SK-N-MC (cell line): Measurements from ENCODE around the gene PREX1.

ENCODE experiments used
- DNase-seq: peaks from one replicate; pipeline ENCODE4 v3.0.0-alpha.2; 2011; ENCODE audit warnings: low read depth, low spot score
- H3K27ac ChIP-seq: fragments of 200-600 bp; sonication (generic); 2 replicates; pipeline ENCODE4 v1.5.1; 2016; ENCODE audit warnings: mixed run types
- H3K36me3 ChIP-seq: fragments of 200-600 bp; sonication (generic); 2 replicates; pipeline ENCODE4 v1.6.1; 2017; ENCODE audit warnings: antibody characterized with exemption, low read length, mixed read lengths; ENCODE audit not compliant: insufficient read depth
- H3K4me3 ChIP-seq: fragments of 200-600 bp; sonication (generic); 2 replicates; pipeline ENCODE4 v1.5.1; 2016
- H3K9ac ChIP-seq: fragments of 200-600 bp; sonication (generic); 2 replicates; pipeline ENCODE4 v1.8.0; 2017; ENCODE audit warnings: mixed run types, mixed read lengths; ENCODE audit not compliant: insufficient read length
- H3K9me3 ChIP-seq: fragments of 200-600 bp; sonication (generic); 2 replicates; pipeline ENCODE4 v1.6.1; 2017; ENCODE audit warnings: low read depth, mild to moderate bottlenecking, antibody characterized with exemption, low read length, moderate library complexity, mixed read lengths
- EZH2 ChIP-seq: fragments of 200-600 bp; sonication (generic); IDR thresholded peaks from one replicate; pipeline ENCODE4 v1.6.1; 2017; ENCODE audit warnings: antibody characterized with exemption
- FOXP2 ChIP-seq: optimal IDR thresholded peaks from 2 replicates; pipeline ENCODE3; 2011; ENCODE audit warnings: mild to moderate bottlenecking, moderate library complexity; ENCODE audit not compliant: insufficient read depth; ENCODE audit errors: extremely low read length, control extremely low read depth
- POLR2AphosphoS5 ChIP-seq: IDR thresholded peaks from 2 replicates; pipeline ENCODE4 v1.6.1; 2012; ENCODE audit warnings: mild to moderate bottlenecking, low read depth, low read length, borderline replicate concordance

The PREX1 gene

GRCh38 chr20:48608756-48609155 is 219.0 kb downstream of the PREX1 start:
- H3K36me3 ChIP-seq: no peaks in the 10 kb centered on the region
- TF ChIP-seq POLR2AphosphoS5 (no peak), FOXP2 (no peak), EZH2 (no peak)
- H3K9ac ChIP-seq: no peak overlapping the region
- H3K27ac ChIP-seq: no peak overlapping the region
- DNase-seq: no peak
- no peaks in the 10 kb centered on the region for H3K9me3 ChIP-seq
- H3K4me3 ChIP-seq: no peak overlapping the region

DNA sequence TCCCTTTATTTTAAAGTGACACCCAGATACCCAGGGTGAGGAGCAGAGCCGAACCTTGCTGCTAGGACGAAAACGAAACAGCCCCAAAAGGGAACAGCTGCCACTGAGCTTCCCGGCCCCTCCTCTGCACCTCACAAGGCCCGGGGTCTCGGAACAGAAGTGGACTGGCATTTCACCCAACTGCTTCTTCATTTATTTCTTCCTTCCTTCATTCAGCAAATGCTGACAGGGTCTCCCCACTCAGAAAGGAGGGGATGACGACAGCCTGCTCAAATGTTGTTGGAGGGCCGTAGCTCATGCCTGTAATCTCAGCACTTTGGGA is 220.3 kb downstream of the PREX1 start:
- Histone ChIP-seq H3K27ac (no peak overlapping the region), H3K36me3 (no peaks in the 10 kb centered on the region), H3K9me3 (no peaks in the 10 kb centered on the region), H3K4me3 (no peak overlapping the region), H3K9ac (no peak overlapping the region)
- DNase-seq: no peak
- no peak for TF ChIP-seq FOXP2
- TF ChIP-seq EZH2: no peak
- no peak for TF ChIP-seq POLR2AphosphoS5

DNA sequence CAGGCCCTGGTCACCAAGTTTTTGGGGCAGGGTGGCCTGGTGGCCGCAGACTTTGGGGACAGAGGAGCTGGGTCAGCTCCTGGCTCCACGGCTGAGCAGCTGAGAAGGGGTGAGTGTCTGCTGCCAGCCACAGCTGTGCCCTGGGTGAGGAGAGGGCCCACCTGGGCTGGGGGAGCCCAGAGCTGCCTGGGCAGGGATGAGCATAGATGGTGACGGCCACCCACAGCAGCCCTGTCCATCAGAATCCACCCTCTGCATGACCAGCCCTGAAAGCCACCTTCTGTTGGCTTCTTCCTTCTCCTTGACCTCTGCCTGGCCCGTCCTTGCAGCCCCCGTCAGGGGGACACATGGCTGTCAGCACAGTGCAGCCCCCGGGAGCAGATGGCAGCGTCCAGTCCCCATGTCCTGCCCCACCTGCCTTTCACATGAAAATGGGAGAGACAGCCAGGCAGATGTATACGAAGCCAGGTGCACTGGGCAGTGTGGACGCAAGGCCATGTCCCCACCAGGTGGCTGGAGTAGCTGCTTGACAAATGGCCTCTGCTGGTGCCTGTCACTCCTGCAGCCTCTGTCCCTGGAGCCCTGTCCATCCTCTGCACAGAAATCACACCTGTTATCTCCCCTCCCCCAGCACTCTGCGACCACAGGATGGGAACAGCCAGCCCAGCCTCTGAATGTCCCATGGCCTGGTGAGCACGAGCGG is 220.8 kb downstream of the PREX1 start:
- H3K9ac ChIP-seq: no peak overlapping the region

GRCh38 chr20:48606172-48606840 is 221.5 kb downstream of the PREX1 start:
- TF ChIP-seq EZH2 (no peak), FOXP2 (no peak), POLR2AphosphoS5 (no peak)
- Histone ChIP-seq H3K36me3 (no peaks in the 10 kb centered on the region), H3K9ac (no peak overlapping the region), H3K27ac (no peak overlapping the region), H3K4me3 (no peak overlapping the region), H3K9me3 (no peaks in the 10 kb centered on the region)
- no peak for DNase-seq

More for the DNA sequence above, 220.8 kb downstream of the PREX1 start:
- Histone ChIP-seq H3K27ac (no peak overlapping the region), H3K9me3 (no peaks in the 10 kb centered on the region), H3K36me3 (no peaks in the 10 kb centered on the region), H3K4me3 (no peak overlapping the region)
- DNase-seq: no peak
- TF ChIP-seq POLR2AphosphoS5: no peak
- no peak for TF ChIP-seq EZH2
- TF ChIP-seq FOXP2: no peak

DNA sequence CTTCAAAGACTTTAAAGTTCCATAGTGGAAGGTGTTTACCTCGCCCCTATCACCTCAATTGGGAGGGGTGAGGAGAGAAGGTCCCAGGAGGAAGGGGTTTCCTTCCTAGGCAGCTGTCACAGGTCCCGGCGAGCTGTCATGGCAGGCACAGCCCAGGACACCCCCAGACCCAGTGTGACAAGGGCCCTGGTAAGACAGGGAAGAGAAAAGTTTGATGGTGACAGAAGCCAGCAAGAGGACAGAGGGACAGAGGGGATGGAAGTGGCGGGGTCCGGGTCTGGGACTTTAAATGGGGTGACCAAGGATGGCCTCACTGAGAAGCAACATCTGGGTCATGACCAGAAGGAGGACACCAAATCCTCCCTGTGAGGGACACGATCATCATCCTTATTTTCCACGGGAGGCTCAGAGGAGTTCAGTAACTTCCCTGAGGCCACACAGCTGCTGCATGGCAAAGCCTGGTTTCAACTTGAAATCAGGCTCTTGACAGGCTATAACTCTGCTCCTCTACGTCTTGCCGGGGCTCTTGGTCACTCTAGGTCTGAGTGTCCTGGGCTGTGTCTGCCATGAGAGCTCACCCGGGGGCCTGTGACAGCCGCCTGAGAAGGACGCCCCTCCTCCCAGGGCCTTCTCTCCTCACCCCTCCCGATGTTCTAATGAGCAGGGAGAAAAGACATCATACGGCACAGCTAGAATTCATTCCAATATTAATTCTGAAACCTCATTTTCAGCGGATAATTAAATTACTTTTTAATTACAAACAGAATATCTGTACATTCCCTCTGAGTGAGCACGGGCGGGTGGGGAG is 222.2 kb downstream of the PREX1 start:
- no peak overlapping the region for H3K4me3 ChIP-seq
- no peak overlapping the region for H3K9ac ChIP-seq
- no peak for DNase-seq
- no peaks in the 10 kb centered on the region for H3K36me3 ChIP-seq
- H3K9me3 ChIP-seq: no peaks in the 10 kb centered on the region
- TF ChIP-seq EZH2 (no peak), POLR2AphosphoS5 (no peak), FOXP2 (no peak)
- H3K27ac ChIP-seq: no peak overlapping the region

GRCh38 chr20:48604936-48605335 is 222.9 kb downstream of the PREX1 start:
- TF ChIP-seq POLR2AphosphoS5 (no peak), EZH2 (no peak), FOXP2 (no peak)
- Histone ChIP-seq H3K4me3 (no peak overlapping the region), H3K9ac (no peak overlapping the region), H3K27ac (no peak overlapping the region), H3K9me3 (no peaks in the 10 kb centered on the region), H3K36me3 (no peaks in the 10 kb centered on the region)
- no peak for DNase-seq

DNA sequence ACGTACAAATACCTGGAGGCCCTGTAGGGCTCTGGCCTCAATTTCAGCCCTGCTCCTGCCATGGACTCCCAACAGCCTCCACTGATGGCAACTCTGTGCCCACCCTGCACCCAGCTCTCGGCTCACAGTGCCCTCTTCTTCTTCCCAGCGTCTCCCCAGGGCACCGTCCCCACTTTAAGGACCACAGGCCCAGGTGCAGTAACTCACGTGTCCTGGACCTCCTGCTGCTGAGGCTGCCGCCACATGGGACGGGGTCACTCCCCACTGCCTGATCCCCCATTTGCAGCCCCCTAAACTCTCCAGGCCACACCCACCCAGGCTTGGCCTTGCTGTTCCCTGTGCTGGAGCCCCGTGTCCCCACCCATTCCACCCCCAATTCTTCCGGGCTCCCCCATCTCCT is 223.4 kb downstream of the PREX1 start:
- no peak overlapping the region for H3K4me3 ChIP-seq
- H3K9ac ChIP-seq: no peak overlapping the region
- DNase-seq: no peak
- no peaks in the 10 kb centered on the region for H3K36me3 ChIP-seq
- H3K27ac ChIP-seq: no peak overlapping the region
- TF ChIP-seq EZH2 (no peak), FOXP2 (no peak), POLR2AphosphoS5 (no peak)
- H3K9me3 ChIP-seq: no peaks in the 10 kb centered on the region

DNA sequence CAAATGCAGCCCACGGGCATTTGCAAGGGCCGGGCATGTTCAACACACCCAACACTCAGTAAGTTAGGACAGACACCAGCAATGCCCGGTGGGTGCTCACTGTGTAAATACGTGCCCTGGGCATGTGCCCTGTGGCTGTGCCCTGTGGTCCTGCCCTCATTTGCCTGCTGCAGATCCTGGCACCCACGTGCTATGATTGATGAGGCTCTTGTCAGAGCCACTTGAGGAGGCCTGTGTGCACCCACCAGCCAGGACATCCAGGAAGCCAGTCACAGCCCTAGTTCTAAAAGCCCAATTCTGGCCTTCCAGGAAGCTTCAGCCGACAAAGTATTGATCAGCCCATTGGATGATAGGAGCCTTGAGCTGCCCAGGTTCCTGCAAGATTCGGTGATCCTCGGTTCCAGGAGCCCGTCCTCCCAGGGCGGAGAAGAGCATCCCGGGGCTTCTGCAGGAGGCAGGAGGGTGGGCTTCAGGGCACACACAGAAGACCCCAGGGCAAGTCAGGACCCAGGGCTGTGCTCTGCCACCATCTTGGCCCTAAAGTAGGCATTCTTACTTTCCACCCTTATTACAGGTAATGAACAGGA is 223.9 kb downstream of the PREX1 start:
- DNase-seq: no peak
- TF ChIP-seq EZH2 (no peak), POLR2AphosphoS5 (no peak)
- no peaks in the 10 kb centered on the region for H3K9me3 ChIP-seq
- no peak overlapping the region for H3K4me3 ChIP-seq
- H3K27ac ChIP-seq: no peak overlapping the region
- H3K36me3 ChIP-seq: no peaks in the 10 kb centered on the region
- no peak overlapping the region for H3K9ac ChIP-seq
